Liver (tissue), 9 donors: Measurements from ENCODE around the gene DBNDD2. TPM values are rescaled to one million over a fixed set of nuclear protein-coding genes. Genes with fewer than 3 reads are reported as not detected.

Experiments
- DNase-seq: peaks from one replicate; pipeline ENCODE4 v3.0.0-alpha.2; 2017; ENCODE audit warnings: low spot score
- H3K27ac ChIP-seq, 2 donors: one replicate each; pipeline ENCODE4 v1.7.0; 2013; ENCODE audit warnings: inconsistent platforms in 2 of 2, low read length in 2 of 2, control low read depth in 1 of 2, low read depth in 1 of 2, mild to moderate bottlenecking in 1 of 2
- H3K27me3 ChIP-seq, 4 donors: one replicate each; pipeline versions ENCODE4 v1.6.1 to v1.7.0; 2013; ENCODE audit warnings: low read length in 3 of 4, inconsistent platforms in 1 of 4, mild to moderate bottlenecking in 1 of 4, moderate library complexity in 1 of 4; ENCODE audit not compliant: control insufficient read depth in 4 of 4, insufficient read depth in 4 of 4
- H3K36me3 ChIP-seq, 4 donors: one replicate each; pipeline versions ENCODE4 v1.6.1 to v1.7.0; 2013; ENCODE audit warnings: low read length in 3 of 4, mild to moderate bottlenecking in 3 of 4, low read depth in 1 of 4, moderate library complexity in 1 of 4; ENCODE audit not compliant: control insufficient read depth in 4 of 4, insufficient read depth in 3 of 4
- H3K4me1 ChIP-seq, 4 donors: one replicate each; pipeline versions ENCODE4 v1.6.1 to v1.7.0; 2013; ENCODE audit warnings: low read length in 3 of 4, mild to moderate bottlenecking in 3 of 4, moderate library complexity in 1 of 4; ENCODE audit not compliant: control insufficient read depth in 4 of 4, insufficient read depth in 4 of 4
- H3K4me3 ChIP-seq, 3 donors: one replicate each; pipeline versions ENCODE4 v1.6.1 to v1.7.0; 2013; ENCODE audit warnings: low read length in 3 of 3, control low read depth in 1 of 3, low read depth in 1 of 3, mild to moderate bottlenecking in 1 of 3
- H3K9ac ChIP-seq, 2 donors: one replicate each; pipeline ENCODE4 v1.7.0; 2013; ENCODE audit warnings: low read length in 2 of 2, mild to moderate bottlenecking in 2 of 2, moderate library complexity in 2 of 2, control low read depth in 1 of 2, low read depth in 1 of 2
- H3K9me3 ChIP-seq, 4 donors: one replicate each; pipeline versions ENCODE4 v1.6.1 to v1.7.0; 2013; ENCODE audit warnings: low read length in 3 of 4; ENCODE audit not compliant: control insufficient read depth in 4 of 4
- EGR1 ChIP-seq, 2 donors: IDR thresholded peaks; 2 replicates each; pipeline ENCODE4 v1.6.1; 2016 to 2018; ENCODE audit warnings: antibody characterized with exemption in 2 of 2, low read depth in 2 of 2
- FOXA2 ChIP-seq: IDR thresholded peaks from 2 replicates; pipeline ENCODE4 v1.6.1; 2016; ENCODE audit warnings: antibody characterized with exemption
- HNF4G ChIP-seq: IDR thresholded peaks from 2 replicates; pipeline ENCODE4 v1.6.1; 2016; ENCODE audit warnings: antibody characterized with exemption
- NR2F2 ChIP-seq: IDR thresholded peaks from 2 replicates; pipeline ENCODE4 v1.6.1; 2016; ENCODE audit warnings: antibody characterized with exemption
- RAD21 ChIP-seq, 2 donors: IDR thresholded peaks; 2 replicates each; pipeline ENCODE4 v1.6.1; 2016; ENCODE audit warnings: antibody characterized with exemption in 2 of 2, mild to moderate bottlenecking in 2 of 2
- RXRA ChIP-seq, 2 donors: IDR thresholded peaks; 2 replicates each; pipeline ENCODE4 v1.6.1; 2017 to 2018; ENCODE audit warnings: antibody characterized with exemption in 2 of 2, mild to moderate bottlenecking in 1 of 2
- SP1 ChIP-seq: IDR thresholded peaks from 2 replicates; pipeline ENCODE4 v1.6.1; 2018; ENCODE audit warnings: antibody characterized with exemption, mild to moderate bottlenecking
- YY1 ChIP-seq: IDR thresholded peaks from 2 replicates; pipeline ENCODE4 v1.6.1; 2016; ENCODE audit warnings: antibody characterized with exemption, mild to moderate bottlenecking
- WGBS: extraction: QIAGEN DNeasy Blood & Tissue Kit; methylation state at CpG from one replicate; pipeline ENCODE4 v1.1.7; 2013; 5-methylcytosine and 5-hydroxymethylcytosine counted together
- polyA plus RNA-seq, 2 donors: library from polyadenylated mRNA; stranded (reverse) in 1 of 2; unstranded in 1 of 2; fragments of 200-250 nt in 1 of 2; fragments of >200 nt in 1 of 2; fragmentation: Nextera tagmentation in 1 of 2; extraction: Ambion mirVana in 1 of 2; gene quantifications; one replicate each; pipeline versions ENCODE4 v1.2.1 to v1.2.3, GENCODE V29; 2013 to 2015
- total RNA-seq, 2 donors: library from RNA; depleted of rRNA; stranded (reverse); fragments of >200 nt; gene quantifications; one replicate each; pipeline ENCODE4 v1.2.3, GENCODE V29; 2014
- TF ChIP-seq, protein P1 (sequence below): fragments of 150-350 bp; IDR thresholded peaks from 2 replicates; pipeline ENCODE4 v1.5.1; 2017; ENCODE audit warnings: improper control_type of control experiment, low read depth, low read length; ENCODE audit not compliant: missing input control
- TF ChIP-seq, protein P2 (sequence below): IDR thresholded peaks from 2 replicates; pipeline ENCODE4 v1.6.1; 2016; ENCODE audit warnings: antibody characterized with exemption, mild to moderate bottlenecking
- TF ChIP-seq, protein P3 (sequence below): IDR thresholded peaks from 2 replicates; pipeline ENCODE4 v1.6.1; 2016; ENCODE audit warnings: antibody characterized with exemption
- TF ChIP-seq, protein P4 (sequence below): IDR thresholded peaks from 2 replicates; pipeline ENCODE4 v1.6.1; 2016; ENCODE audit warnings: antibody characterized with exemption
- TF ChIP-seq, protein P5 (sequence below): IDR thresholded peaks from 2 replicates; pipeline ENCODE4 v1.6.1; 2016; ENCODE audit warnings: antibody characterized with exemption
- donor health status: healthy.
- donor health status: healthy.
- donor health status: healthy.
- donor health status: healthy.
- donor health status: healthy.

DBNDD2 gene
- total and polyA plus RNA-seq, 4 donors, result 2.1 to 4.6 (median 2.7) TPM

DNA sequence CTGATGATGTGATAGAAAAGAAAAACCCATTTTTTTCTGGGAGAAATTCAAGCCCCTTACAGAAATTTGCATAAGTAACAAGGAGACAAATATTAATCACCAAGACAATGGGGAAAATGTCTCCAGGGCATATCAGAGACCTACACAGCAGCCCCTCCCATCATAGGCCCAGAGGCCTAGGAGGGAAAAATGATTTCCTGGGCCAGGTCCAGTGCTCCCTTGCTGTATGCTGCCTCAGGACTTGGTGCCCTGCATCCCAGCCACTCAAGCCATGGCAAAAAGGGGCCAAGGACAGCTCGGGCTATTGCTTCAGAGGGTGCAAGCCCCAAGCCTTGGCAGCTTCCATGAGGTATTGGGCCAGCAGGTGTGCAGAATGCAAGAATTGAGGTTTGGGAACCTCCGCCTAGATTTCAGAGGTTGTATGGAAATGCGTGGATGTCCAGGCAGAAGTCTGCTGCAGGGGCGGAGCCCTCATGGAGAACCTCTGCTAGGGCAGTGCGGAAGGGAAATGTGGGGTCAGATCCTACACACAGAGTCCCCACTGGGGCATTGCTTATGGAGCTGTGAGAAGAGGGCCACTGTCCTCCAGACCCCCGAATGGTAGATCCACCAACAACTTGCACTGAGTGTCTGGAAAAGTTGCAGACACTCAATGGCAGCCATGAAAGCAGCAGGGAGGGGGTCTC lies 7.6 kb upstream of the DBNDD2 start:
- DNase-seq, result no peak
- Histone ChIP-seq H3K9ac (no peak overlapping the region), H3K36me3 (no peaks in the 10 kb centered on the region), H3K27me3 (no peaks in the 10 kb centered on the region), H3K4me1 (peaks cover 0 to 2% (median under 1%) of the 10 kb centered on the region in 4 donors), H3K4me3 (no peak overlapping the region), H3K9me3 (peaks cover 4 to 7% (median 5%) of the 10 kb centered on the region in 4 donors), H3K27ac (no peak overlapping the region)
- TF ChIP-seq YY1 (no peak), RXRA (IDR thresholded peaks at IDR 0.05) (no peak), HNF4G (no peak)
- TF ChIP-seq, protein P1, sequence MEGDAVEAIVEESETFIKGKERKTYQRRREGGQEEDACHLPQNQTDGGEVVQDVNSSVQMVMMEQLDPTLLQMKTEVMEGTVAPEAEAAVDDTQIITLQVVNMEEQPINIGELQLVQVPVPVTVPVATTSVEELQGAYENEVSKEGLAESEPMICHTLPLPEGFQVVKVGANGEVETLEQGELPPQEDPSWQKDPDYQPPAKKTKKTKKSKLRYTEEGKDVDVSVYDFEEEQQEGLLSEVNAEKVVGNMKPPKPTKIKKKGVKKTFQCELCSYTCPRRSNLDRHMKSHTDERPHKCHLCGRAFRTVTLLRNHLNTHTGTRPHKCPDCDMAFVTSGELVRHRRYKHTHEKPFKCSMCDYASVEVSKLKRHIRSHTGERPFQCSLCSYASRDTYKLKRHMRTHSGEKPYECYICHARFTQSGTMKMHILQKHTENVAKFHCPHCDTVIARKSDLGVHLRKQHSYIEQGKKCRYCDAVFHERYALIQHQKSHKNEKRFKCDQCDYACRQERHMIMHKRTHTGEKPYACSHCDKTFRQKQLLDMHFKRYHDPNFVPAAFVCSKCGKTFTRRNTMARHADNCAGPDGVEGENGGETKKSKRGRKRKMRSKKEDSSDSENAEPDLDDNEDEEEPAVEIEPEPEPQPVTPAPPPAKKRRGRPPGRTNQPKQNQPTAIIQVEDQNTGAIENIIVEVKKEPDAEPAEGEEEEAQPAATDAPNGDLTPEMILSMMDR, result no peak
- TF ChIP-seq, protein P2, sequence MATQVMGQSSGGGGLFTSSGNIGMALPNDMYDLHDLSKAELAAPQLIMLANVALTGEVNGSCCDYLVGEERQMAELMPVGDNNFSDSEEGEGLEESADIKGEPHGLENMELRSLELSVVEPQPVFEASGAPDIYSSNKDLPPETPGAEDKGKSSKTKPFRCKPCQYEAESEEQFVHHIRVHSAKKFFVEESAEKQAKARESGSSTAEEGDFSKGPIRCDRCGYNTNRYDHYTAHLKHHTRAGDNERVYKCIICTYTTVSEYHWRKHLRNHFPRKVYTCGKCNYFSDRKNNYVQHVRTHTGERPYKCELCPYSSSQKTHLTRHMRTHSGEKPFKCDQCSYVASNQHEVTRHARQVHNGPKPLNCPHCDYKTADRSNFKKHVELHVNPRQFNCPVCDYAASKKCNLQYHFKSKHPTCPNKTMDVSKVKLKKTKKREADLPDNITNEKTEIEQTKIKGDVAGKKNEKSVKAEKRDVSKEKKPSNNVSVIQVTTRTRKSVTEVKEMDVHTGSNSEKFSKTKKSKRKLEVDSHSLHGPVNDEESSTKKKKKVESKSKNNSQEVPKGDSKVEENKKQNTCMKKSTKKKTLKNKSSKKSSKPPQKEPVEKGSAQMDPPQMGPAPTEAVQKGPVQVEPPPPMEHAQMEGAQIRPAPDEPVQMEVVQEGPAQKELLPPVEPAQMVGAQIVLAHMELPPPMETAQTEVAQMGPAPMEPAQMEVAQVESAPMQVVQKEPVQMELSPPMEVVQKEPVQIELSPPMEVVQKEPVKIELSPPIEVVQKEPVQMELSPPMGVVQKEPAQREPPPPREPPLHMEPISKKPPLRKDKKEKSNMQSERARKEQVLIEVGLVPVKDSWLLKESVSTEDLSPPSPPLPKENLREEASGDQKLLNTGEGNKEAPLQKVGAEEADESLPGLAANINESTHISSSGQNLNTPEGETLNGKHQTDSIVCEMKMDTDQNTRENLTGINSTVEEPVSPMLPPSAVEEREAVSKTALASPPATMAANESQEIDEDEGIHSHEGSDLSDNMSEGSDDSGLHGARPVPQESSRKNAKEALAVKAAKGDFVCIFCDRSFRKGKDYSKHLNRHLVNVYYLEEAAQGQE, result no peak
- 97% methylated on average over 6 of the region's 6 CpGs for WGBS

DNA sequence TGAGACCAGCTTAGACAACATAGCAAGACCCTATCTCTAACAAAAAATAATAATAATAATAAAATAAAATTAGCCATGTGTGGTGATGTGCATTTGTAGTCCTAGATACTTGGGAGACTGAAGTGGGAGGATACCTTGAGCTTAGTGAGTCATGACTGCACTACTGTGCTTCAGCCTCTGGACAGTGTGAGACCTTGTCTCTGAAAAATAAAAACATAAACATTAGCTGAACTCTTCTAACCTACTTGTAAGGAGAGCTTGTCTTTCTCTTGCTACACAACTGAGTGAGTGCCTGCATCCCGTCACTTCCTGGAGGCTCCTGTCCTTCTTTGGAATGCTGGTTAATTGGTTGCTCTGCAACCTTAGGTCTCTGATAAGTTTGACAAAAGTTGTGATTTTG lies 5.1 kb upstream of the DBNDD2 start:
- DNase-seq, result no peak
- H3K4me3 ChIP-seq, result no peak overlapping the region
- H3K4me1 ChIP-seq, result peaks cover 0 to 19% (median 11%) of the 10 kb centered on the region in 4 donors
- WGBS, result 97% methylated on average over 1 of the region's 1 CpG
- peaks cover 4 to 7% (median 5%) of the 10 kb centered on the region in 4 donors for H3K9me3 ChIP-seq
- no peak for TF ChIP-seq EGR1 (IDR thresholded peaks at IDR 0.05; ENCODE audit: low read depth in 2 of 2)
- TF ChIP-seq, protein P3, sequence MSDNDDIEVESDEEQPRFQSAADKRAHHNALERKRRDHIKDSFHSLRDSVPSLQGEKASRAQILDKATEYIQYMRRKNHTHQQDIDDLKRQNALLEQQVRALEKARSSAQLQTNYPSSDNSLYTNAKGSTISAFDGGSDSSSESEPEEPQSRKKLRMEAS, result no peak
- TF ChIP-seq, protein P4, sequence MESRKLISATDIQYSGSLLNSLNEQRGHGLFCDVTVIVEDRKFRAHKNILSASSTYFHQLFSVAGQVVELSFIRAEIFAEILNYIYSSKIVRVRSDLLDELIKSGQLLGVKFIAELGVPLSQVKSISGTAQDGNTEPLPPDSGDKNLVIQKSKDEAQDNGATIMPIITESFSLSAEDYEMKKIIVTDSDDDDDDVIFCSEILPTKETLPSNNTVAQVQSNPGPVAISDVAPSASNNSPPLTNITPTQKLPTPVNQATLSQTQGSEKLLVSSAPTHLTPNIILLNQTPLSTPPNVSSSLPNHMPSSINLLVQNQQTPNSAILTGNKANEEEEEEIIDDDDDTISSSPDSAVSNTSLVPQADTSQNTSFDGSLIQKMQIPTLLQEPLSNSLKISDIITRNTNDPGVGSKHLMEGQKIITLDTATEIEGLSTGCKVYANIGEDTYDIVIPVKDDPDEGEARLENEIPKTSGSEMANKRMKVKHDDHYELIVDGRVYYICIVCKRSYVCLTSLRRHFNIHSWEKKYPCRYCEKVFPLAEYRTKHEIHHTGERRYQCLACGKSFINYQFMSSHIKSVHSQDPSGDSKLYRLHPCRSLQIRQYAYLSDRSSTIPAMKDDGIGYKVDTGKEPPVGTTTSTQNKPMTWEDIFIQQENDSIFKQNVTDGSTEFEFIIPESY, result no peak
- peaks cover 0 to 2% (median 0%) of the 10 kb centered on the region in 4 donors for H3K27me3 ChIP-seq
- H3K27ac ChIP-seq, result no peak overlapping the region
- H3K36me3 ChIP-seq, result no peaks in the 10 kb centered on the region
- H3K9ac ChIP-seq, result no peak overlapping the region

DNA sequence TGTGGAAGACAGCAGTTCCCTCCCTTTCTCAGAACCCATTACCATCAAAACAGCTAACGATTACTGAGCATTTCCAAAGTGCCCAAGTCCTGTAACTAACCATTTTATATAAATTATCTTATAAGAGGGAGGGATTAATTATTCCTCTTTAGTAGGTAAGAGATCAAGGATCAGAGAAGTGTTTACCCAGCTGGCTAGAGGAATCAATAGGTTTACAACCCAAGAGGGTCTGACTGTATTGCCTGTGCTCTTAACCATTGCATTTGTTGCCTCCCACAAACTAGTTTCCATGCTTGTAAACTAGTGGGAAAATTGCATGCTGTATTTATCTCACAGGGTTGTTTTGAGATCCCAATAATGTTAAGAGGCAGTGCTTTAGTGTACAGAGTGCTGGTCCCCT lies 3.7 kb upstream of the DBNDD2 start:
- H3K27ac ChIP-seq, result no peak overlapping the region
- peaks cover 0 to 19% (median 11%) of the 10 kb centered on the region in 4 donors for H3K4me1 ChIP-seq
- 92% methylated on average over 1 of the region's 1 CpG for WGBS
- H3K27me3 ChIP-seq, result peaks cover 0 to 2% (median 0%) of the 10 kb centered on the region in 4 donors
- DNase-seq, result no peak
- no peak overlapping the region for H3K4me3 ChIP-seq
- H3K36me3 ChIP-seq, result no peaks in the 10 kb centered on the region
- no peak overlapping the region for H3K9ac ChIP-seq
- H3K9me3 ChIP-seq, result peaks cover 4 to 7% (median 5%) of the 10 kb centered on the region in 4 donors
- TF ChIP-seq FOXA2, result no peak
- TF ChIP-seq, protein P5, sequence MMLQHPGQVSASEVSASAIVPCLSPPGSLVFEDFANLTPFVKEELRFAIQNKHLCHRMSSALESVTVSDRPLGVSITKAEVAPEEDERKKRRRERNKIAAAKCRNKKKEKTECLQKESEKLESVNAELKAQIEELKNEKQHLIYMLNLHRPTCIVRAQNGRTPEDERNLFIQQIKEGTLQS, result no peak
- TF ChIP-seq NR2F2, result no peak
- TF ChIP-seq, protein P4, result no peak
- no peak for TF ChIP-seq SP1
- no peak for TF ChIP-seq YY1
- TF ChIP-seq EGR1 (IDR thresholded peaks at IDR 0.05; ENCODE audit: low read depth in 2 of 2), result no peak
- TF ChIP-seq RAD21 (IDR thresholded peaks at IDR 0.05), result no peak
